Measurements from ENCODE around the gene RYK.

RYK gene

DNA sequence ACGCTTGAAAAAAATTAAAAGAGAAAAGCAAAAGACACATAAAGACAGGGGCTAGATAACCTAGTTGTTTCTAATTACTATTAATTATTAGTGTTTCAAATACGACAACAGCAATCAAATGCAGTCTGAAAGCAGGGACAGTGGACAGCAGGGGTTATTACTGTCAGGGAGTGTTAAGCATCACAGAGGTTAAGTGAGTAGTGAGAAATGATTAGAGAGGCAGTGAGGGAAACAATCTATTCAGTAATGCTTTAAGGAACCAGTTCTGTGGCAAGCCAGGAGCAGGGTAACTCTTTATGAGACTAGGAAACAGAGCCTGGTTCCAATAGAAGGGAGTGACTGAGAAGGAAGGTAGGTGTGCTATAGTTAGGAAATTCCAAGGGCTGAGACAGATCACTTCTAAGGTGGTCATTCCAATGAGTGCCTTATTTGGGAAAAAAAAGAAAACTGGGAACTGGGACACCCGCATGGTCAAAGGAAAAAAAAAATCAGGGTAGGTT is 15.0 kb downstream of the RYK start:
- H3K27ac ChIP-seq, result no peak overlapping the region
- H3K4me1 ChIP-seq (ENCODE audit: control insufficient read depth in 1 of 2, insufficient read depth in 1 of 2, low read depth in 1 of 2, low read length in 1 of 2), result no peaks in the 10 kb centered on the region
- TF ChIP-seq, protein P1, sequence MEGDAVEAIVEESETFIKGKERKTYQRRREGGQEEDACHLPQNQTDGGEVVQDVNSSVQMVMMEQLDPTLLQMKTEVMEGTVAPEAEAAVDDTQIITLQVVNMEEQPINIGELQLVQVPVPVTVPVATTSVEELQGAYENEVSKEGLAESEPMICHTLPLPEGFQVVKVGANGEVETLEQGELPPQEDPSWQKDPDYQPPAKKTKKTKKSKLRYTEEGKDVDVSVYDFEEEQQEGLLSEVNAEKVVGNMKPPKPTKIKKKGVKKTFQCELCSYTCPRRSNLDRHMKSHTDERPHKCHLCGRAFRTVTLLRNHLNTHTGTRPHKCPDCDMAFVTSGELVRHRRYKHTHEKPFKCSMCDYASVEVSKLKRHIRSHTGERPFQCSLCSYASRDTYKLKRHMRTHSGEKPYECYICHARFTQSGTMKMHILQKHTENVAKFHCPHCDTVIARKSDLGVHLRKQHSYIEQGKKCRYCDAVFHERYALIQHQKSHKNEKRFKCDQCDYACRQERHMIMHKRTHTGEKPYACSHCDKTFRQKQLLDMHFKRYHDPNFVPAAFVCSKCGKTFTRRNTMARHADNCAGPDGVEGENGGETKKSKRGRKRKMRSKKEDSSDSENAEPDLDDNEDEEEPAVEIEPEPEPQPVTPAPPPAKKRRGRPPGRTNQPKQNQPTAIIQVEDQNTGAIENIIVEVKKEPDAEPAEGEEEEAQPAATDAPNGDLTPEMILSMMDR (IDR thresholded peaks at IDR 0.05), result no peak
- H3K4me3 ChIP-seq (ENCODE audit: low read depth in 1 of 2, low read length in 1 of 2), result no peak overlapping the region
- no peaks in the 10 kb centered on the region for H3K36me3 ChIP-seq
- H3K27me3 ChIP-seq, result no peaks in the 10 kb centered on the region
- no peaks in the 10 kb centered on the region for H3K9me3 ChIP-seq

DNA sequence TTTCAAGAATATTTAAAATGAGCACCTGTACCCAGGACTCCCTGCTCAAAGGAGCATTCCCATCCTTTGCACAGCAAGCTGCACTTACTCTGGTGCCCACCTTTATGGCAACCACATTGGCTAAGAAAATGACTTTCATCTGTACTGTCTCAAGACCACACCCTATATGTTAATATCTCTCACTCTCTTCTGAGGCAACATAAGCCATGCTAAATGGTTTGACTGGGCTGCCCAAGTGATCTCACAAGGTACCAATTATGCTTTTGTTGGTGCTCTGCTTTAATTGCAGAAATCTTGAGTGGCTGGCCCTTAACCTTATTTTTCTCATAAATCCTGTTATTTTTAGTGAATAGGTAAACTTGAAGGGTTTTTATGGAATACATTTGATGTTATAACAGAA is 17.7 kb downstream of the RYK start:
- H3K9me3 ChIP-seq, result no peaks in the 10 kb centered on the region
- TF ChIP-seq, protein P1 (IDR thresholded peaks at IDR 0.05), result no peak
- no peaks in the 10 kb centered on the region for H3K4me1 ChIP-seq (ENCODE audit: control insufficient read depth in 1 of 2, insufficient read depth in 1 of 2, low read depth in 1 of 2, low read length in 1 of 2)
- H3K4me3 ChIP-seq (ENCODE audit: low read depth in 1 of 2, low read length in 1 of 2), result no peak overlapping the region
- H3K36me3 ChIP-seq, result no peaks in the 10 kb centered on the region
- H3K27ac ChIP-seq, result no peak overlapping the region
- no peaks in the 10 kb centered on the region for H3K27me3 ChIP-seq

DNA sequence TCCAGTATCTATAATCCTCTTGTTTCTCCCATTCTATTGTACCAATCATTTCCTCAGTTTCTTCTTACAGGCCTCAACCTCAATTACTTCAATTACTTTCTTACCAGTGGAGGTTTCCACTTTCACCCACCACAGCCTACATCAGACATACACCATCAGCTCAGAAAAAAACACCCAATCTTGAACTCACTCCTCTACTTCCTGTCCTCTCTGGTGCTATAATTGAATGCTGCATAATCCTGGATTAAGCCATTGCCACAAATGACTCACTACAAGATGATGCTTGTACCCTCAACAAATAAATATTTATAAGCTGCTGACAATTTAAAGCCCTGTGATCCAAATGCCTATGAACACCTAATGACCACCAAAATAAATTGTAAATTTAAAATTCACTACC is 18.5 kb downstream of the RYK start:
- Histone ChIP-seq H3K4me3 (ENCODE audit: low read depth in 1 of 2, low read length in 1 of 2) (no peak overlapping the region), H3K27ac (no peak overlapping the region), H3K27me3 (no peaks in the 10 kb centered on the region), H3K36me3 (no peaks in the 10 kb centered on the region), H3K9me3 (no peaks in the 10 kb centered on the region), H3K4me1 (ENCODE audit: control insufficient read depth in 1 of 2, insufficient read depth in 1 of 2, low read depth in 1 of 2, low read length in 1 of 2) (no peaks in the 10 kb centered on the region)
- TF ChIP-seq, protein P1 (IDR thresholded peaks at IDR 0.05), result no peak

DNA sequence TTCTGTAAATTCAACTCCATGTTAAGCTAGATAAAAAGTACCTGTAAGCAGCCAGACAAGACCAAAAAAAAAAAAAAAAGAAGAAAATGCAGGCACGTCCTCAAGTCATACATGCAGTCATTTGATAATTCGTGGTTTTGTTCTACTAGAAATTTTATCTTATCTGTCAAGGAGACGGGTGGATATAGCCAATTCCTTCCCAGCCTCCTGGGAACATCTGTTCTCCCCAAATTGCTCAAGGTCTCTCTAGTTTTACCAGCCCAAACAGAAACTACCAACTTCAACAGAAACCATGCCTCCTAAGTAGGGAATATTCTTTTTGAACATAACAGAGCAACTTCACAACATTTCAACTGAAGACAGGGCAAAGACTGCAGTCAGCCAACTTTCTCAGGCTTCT is 19.5 kb downstream of the RYK start:
- Histone ChIP-seq H3K36me3 (no peaks in the 10 kb centered on the region), H3K27ac (no peak overlapping the region), H3K4me3 (ENCODE audit: low read depth in 1 of 2, low read length in 1 of 2) (no peak overlapping the region), H3K9me3 (no peaks in the 10 kb centered on the region), H3K4me1 (ENCODE audit: control insufficient read depth in 1 of 2, insufficient read depth in 1 of 2, low read depth in 1 of 2, low read length in 1 of 2) (no peaks in the 10 kb centered on the region), H3K27me3 (no peaks in the 10 kb centered on the region)
- TF ChIP-seq, protein P1 (IDR thresholded peaks at IDR 0.05), result no peak

DNA sequence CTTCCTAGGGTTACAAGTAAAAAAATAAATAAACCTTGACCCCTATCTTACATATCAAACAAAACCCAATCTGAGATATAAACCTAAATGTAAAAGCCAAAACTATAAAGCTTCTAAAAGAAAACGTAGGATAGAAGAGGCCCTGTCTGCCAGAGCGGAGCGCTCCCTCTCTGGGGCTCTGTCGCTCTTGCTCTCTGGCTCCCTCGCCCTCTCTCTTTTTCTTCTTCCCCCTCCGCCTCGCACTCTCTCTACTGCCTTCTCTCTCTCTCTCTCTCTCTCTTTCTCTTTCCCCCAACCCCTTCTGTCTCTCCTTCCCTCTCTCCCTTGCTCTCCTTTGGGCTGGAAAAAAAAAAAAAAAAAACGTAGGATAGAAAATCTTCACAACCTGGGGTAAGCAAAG is 21.6 kb downstream of the RYK start:
- Histone ChIP-seq H3K27me3 (no peaks in the 10 kb centered on the region), H3K36me3 (no peaks in the 10 kb centered on the region), H3K4me1 (ENCODE audit: control insufficient read depth in 1 of 2, insufficient read depth in 1 of 2, low read depth in 1 of 2, low read length in 1 of 2) (no peaks in the 10 kb centered on the region), H3K4me3 (ENCODE audit: low read depth in 1 of 2, low read length in 1 of 2) (no peak overlapping the region), H3K9me3 (no peaks in the 10 kb centered on the region), H3K27ac (no peak overlapping the region)
- TF ChIP-seq, protein P1 (IDR thresholded peaks at IDR 0.05), result no peak

DNA sequence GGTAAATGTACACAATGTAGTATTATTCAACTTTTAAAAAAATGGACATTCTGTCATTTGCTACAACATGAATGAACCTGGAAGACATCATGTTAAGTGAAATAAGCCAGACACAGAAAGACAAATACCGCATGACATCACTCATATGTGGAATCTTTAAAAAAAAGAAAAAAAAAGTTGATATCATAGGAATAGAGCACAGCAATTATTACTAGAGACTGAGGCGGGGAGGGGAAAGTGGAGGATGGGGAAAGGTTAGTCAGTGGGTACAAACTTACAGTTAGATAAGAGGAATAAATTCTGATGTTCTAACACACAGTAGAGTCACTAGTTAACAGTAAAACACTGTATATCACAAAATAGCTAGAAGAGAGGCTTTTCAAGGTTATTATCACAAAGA is 22.2 kb downstream of the RYK start:
- Histone ChIP-seq H3K27ac (no peak overlapping the region), H3K9me3 (no peaks in the 10 kb centered on the region), H3K27me3 (no peaks in the 10 kb centered on the region), H3K4me3 (ENCODE audit: low read depth in 1 of 2, low read length in 1 of 2) (no peak overlapping the region), H3K4me1 (ENCODE audit: control insufficient read depth in 1 of 2, insufficient read depth in 1 of 2, low read depth in 1 of 2, low read length in 1 of 2) (no peaks in the 10 kb centered on the region), H3K36me3 (no peaks in the 10 kb centered on the region)
- TF ChIP-seq, protein P1 (IDR thresholded peaks at IDR 0.05), result no peak

Data from neutrophil (primary cell).